WTC11 (cell line): Measurements from ENCODE around the gene IL1B. TPM values are rescaled to one million over a fixed set of nuclear protein-coding genes. Genes with fewer than 3 reads are reported as not detected.
"Not testable (repeated sequence)": the region's sequence is repeated elsewhere in the genome, so short reads cannot be mapped to it uniquely, and the experiment has no call there.

Source experiments
- ATAC-seq: fragments of 200-7000 bp; cut with Tn5 transposase; 2 replicates; pipeline ENCODE4 v1.10.0; 2021; ENCODE audit warnings: mild to moderate bottlenecking, moderate library complexity
- CTCF ChIA-PET: fragments of 300-600 bp; sonication (Branson Sonifier 250); formaldehyde crosslinking; loops from one replicate; lab custom pipeline; 2021; ENCODE audit warnings: antibody characterized with exemption; lab: Charles Lee
- POLR2A ChIA-PET: fragments of 350-600 bp; sonication (Branson Sonifier 250); formaldehyde crosslinking; loops from one replicate; lab custom pipeline; 2021; ENCODE audit warnings: antibody characterized with exemption; lab: Charles Lee
- DNase-seq: peaks from one replicate; pipeline ENCODE4 v3.0.0; 2021; ENCODE audit warnings: low spot score
- H3K27ac Mint-ChIP-seq: 2 replicates; pipeline ENCODE4 v1.8.0; 2021; ENCODE audit warnings: mixed read lengths
- H3K27me3 Mint-ChIP-seq: 2 replicates; pipeline ENCODE4 v1.8.0; 2021; ENCODE audit warnings: low read depth, mild to moderate bottlenecking, moderate library complexity, mixed read lengths
- H3K36me3 Mint-ChIP-seq: 2 replicates; pipeline ENCODE4 v1.8.0; 2021; ENCODE audit warnings: mixed read lengths
- H3K4me1 Mint-ChIP-seq: 2 replicates; pipeline ENCODE4 v1.8.0; 2022; ENCODE audit warnings: mixed read lengths
- H3K4me3 Mint-ChIP-seq: 2 replicates; pipeline ENCODE4 v1.8.0; 2021; ENCODE audit warnings: mild to moderate bottlenecking, moderate library complexity, mixed read lengths
- H3K9me3 Mint-ChIP-seq: 2 replicates; pipeline ENCODE4 v1.8.0; 2021; ENCODE audit warnings: mixed read lengths
- ATF3 ChIP-seq: sonication (generic); formaldehyde crosslinking; conservative IDR thresholded peaks from 2 replicates; pipeline ENCODE4 v1.8.1; 2022; ENCODE audit warnings: mild to moderate bottlenecking, missing genetic modification reagents
- CBFB ChIP-seq: sonication (generic); formaldehyde crosslinking; IDR thresholded peaks from 2 replicates; pipeline ENCODE4 v1.8.1; 2022; ENCODE audit warnings: mild to moderate bottlenecking, low read depth, missing genetic modification reagents
- E2F4 ChIP-seq: sonication (generic); formaldehyde crosslinking; IDR thresholded peaks from 2 replicates; pipeline ENCODE4 v1.8.1; 2022; ENCODE audit warnings: low read depth, mild to moderate bottlenecking, moderate library complexity, missing genetic modification reagents, borderline replicate concordance
- ELF4 ChIP-seq: sonication (generic); formaldehyde crosslinking; IDR thresholded peaks from 2 replicates; pipeline ENCODE4 v1.8.1; 2022; ENCODE audit warnings: low read depth, mild to moderate bottlenecking, moderate library complexity, missing genetic modification reagents
- ESRRA ChIP-seq: sonication (generic); formaldehyde crosslinking; IDR thresholded peaks from 2 replicates; pipeline ENCODE4 v1.8.1; 2022; ENCODE audit warnings: mild to moderate bottlenecking, missing genetic modification reagents, borderline replicate concordance
- IRF2 ChIP-seq: sonication (generic); formaldehyde crosslinking; IDR thresholded peaks from 2 replicates; pipeline ENCODE4 v1.8.0; 2022; ENCODE audit warnings: low read depth, missing genetic modification reagents, borderline replicate concordance
- SMAD4 ChIP-seq: sonication (generic); formaldehyde crosslinking; IDR thresholded peaks from 2 replicates; pipeline ENCODE4 v1.8.0; 2022; ENCODE audit warnings: mild to moderate bottlenecking, missing genetic modification reagents
- TP53 ChIP-seq: sonication (generic); formaldehyde crosslinking; IDR thresholded peaks from 2 replicates; pipeline ENCODE4 v1.8.1; 2023; ENCODE audit warnings: mild to moderate bottlenecking, missing genetic modification reagents
- USF1 ChIP-seq: sonication (generic); formaldehyde crosslinking; IDR thresholded peaks from 2 replicates; pipeline ENCODE4 v1.8.0; 2022; ENCODE audit warnings: mild to moderate bottlenecking, missing genetic modification reagents
- ZBTB43 ChIP-seq: sonication (generic); formaldehyde crosslinking; IDR thresholded peaks from 2 replicates; pipeline ENCODE4 v1.8.1; 2023; ENCODE audit warnings: mild to moderate bottlenecking, missing genetic modification reagents
- ZNF396 ChIP-seq: fragments of 250-450 bp; sonication (Bioruptor Pico); IDR thresholded peaks from 2 replicates; pipeline ENCODE4 v1.8.0; 2021; ENCODE audit warnings: mild to moderate bottlenecking, moderate library complexity, borderline replicate concordance
- ZNF416 ChIP-seq: fragments of 250-450 bp; sonication (Bioruptor Pico); IDR thresholded peaks from 2 replicates; pipeline ENCODE4 v1.9.0; 2021; ENCODE audit warnings: mild to moderate bottlenecking, inconsistent platforms
- total RNA-seq: library from RNA; stranded (reverse); gene quantifications from 3 replicates; pipeline ENCODE4 v1.2.3, GENCODE V29; 2021
- TF ChIP-seq, protein P1 (sequence below): fragments of 250-450 bp; sonication (Bioruptor Pico); IDR thresholded peaks from 2 replicates; pipeline ENCODE4 v1.9.0; 2021; ENCODE audit warnings: mild to moderate bottlenecking, borderline replicate concordance

Gene IL1B
- total RNA-seq, 1 experiment from 2014 or later, result not detected

DNA sequence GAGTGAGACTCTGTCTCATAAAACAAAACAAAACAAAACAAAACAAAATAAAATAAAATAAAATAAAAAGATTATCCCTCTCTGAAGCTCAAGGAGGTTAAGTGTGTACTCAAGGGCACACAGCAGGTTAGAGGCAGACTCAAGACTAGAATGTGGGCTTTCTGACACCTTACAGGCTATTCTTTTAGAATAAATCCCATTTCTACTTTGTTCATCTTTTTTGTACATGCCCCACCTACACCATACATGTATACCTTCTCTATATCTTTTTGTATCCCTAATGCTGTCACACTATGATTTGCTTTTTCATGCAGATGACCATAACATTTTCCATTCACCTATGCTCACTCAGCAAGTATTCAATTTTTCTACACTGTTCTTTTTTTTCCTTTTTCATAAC lies 2.6 kb downstream of the IL1B start (continued):
- TF ChIP-seq, protein P1, sequence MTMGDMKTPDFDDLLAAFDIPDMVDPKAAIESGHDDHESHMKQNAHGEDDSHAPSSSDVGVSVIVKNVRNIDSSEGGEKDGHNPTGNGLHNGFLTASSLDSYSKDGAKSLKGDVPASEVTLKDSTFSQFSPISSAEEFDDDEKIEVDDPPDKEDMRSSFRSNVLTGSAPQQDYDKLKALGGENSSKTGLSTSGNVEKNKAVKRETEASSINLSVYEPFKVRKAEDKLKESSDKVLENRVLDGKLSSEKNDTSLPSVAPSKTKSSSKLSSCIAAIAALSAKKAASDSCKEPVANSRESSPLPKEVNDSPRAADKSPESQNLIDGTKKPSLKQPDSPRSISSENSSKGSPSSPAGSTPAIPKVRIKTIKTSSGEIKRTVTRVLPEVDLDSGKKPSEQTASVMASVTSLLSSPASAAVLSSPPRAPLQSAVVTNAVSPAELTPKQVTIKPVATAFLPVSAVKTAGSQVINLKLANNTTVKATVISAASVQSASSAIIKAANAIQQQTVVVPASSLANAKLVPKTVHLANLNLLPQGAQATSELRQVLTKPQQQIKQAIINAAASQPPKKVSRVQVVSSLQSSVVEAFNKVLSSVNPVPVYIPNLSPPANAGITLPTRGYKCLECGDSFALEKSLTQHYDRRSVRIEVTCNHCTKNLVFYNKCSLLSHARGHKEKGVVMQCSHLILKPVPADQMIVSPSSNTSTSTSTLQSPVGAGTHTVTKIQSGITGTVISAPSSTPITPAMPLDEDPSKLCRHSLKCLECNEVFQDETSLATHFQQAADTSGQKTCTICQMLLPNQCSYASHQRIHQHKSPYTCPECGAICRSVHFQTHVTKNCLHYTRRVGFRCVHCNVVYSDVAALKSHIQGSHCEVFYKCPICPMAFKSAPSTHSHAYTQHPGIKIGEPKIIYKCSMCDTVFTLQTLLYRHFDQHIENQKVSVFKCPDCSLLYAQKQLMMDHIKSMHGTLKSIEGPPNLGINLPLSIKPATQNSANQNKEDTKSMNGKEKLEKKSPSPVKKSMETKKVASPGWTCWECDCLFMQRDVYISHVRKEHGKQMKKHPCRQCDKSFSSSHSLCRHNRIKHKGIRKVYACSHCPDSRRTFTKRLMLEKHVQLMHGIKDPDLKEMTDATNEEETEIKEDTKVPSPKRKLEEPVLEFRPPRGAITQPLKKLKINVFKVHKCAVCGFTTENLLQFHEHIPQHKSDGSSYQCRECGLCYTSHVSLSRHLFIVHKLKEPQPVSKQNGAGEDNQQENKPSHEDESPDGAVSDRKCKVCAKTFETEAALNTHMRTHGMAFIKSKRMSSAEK (CRISPR knock-in tag), result no peak
- TF ChIP-seq ZBTB43 (CRISPR knock-in tag) (no peak), USF1 (no peak), ZNF416 (no peak), CBFB (CRISPR knock-in tag) (no peak), ZNF396 (CRISPR knock-in tag) (no peak), IRF2 (CRISPR knock-in tag) (no peak), ESRRA (no peak), SMAD4 (CRISPR knock-in tag) (no peak)

DNA sequence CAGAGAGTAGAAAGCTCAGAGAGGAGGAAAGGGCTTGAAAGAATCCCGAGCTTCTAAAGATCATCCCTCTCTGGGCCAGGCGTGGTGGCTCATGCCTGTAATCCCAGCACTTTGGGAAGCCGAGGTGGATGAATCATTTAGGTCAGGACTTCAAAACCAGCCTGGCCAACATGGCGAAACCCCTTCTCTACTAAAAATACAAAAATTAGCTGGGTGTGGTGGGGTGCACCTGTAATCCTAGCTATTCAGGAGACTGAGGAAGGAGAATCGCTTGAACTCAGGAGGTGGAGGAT lies 3.0 kb downstream of the IL1B start:
- H3K4me3 Mint-ChIP-seq, POLR2A ChIA-PET, H3K9me3 Mint-ChIP-seq, ATAC-seq, DNase-seq, H3K27ac Mint-ChIP-seq, H3K27me3 Mint-ChIP-seq, H3K36me3 Mint-ChIP-seq: not testable (repeated sequence)
- peaks cover 16% of the 10 kb centered on the region for H3K4me1 Mint-ChIP-seq
- CTCF ChIA-PET, result interaction anchor here (2.2 kb wide), 1 partner anchor 84 kb away, joined by 8 read pairs; no protein-coding TSS in a partner anchor

GRCh38 chr2:112832841-112833638 lies 3.5 kb downstream of the IL1B start:
- POLR2A ChIA-PET, result no interaction called here
- Mint-ChIP-seq H3K27me3 (peaks cover 6% of the 10 kb centered on the region), H3K36me3 (no peaks in the 10 kb centered on the region), H3K9me3 (no peaks in the 10 kb centered on the region), H3K4me3 (no peak overlapping the region), H3K4me1 (peaks cover 11% of the 10 kb centered on the region), H3K27ac (no peak overlapping the region)
- CTCF ChIA-PET, result interaction anchor here (2.2 kb wide), 1 partner anchor 83 kb away, joined by 8 read pairs; no protein-coding TSS in a partner anchor
- no peak for TF ChIP-seq ATF3
- no peak for TF ChIP-seq E2F4 (CRISPR knock-in tag)
- TF ChIP-seq USF1, result no peak
- no peak for TF ChIP-seq ELF4
- TF ChIP-seq TP53, result no peak
- ATAC-seq (no peak), DNase-seq (no peak)
